ENCODE data around the gene TAF8.

DNA sequence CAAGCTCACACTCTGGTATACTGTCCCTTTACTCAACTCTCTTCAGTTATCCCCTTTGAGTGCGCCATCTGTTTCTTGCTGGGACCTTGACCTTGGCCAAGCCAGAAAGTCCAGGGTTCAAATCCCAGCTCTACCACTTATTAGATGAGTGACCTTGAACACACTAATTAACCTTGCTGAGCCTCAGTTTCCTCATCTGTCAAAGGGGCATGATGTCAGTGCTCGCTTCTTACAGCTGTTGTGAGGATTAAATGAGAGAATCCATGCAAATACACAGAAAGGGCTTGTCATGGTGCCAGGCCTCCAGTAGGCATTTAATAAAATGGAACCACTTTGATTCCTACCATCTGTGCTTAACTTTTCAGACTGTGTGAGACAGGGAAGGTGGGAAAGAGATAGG, 57.7 kb downstream of the TAF8 start:
- TF ChIP-seq, protein P1, sequence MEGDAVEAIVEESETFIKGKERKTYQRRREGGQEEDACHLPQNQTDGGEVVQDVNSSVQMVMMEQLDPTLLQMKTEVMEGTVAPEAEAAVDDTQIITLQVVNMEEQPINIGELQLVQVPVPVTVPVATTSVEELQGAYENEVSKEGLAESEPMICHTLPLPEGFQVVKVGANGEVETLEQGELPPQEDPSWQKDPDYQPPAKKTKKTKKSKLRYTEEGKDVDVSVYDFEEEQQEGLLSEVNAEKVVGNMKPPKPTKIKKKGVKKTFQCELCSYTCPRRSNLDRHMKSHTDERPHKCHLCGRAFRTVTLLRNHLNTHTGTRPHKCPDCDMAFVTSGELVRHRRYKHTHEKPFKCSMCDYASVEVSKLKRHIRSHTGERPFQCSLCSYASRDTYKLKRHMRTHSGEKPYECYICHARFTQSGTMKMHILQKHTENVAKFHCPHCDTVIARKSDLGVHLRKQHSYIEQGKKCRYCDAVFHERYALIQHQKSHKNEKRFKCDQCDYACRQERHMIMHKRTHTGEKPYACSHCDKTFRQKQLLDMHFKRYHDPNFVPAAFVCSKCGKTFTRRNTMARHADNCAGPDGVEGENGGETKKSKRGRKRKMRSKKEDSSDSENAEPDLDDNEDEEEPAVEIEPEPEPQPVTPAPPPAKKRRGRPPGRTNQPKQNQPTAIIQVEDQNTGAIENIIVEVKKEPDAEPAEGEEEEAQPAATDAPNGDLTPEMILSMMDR (conservative IDR thresholded peaks at IDR 0.05; ENCODE audit: low read length): no peak
- TF ChIP-seq EZH2phosphoT487 (IDR thresholded peaks at IDR 0.05; ENCODE audit: borderline replicate concordance): no peak
